Dendritic cell treated with granulocyte-macrophage colony-stimulating factor and Interleukin-4, amounts not matched to agents 40 ng/mL and 50 ng/mL, for 4 days (primary cell): Measurements from ENCODE around the gene ELOVL3.
A peak's percentile ranks its signal among the peaks of the same experiment; 100 is the strongest.

Experiments used
- H3K27ac Mint-ChIP-seq: one replicate; pipeline ENCODE4 v1.8.0; 2022; ENCODE audit warnings: mild to moderate bottlenecking, mixed read lengths
- H3K27me3 Mint-ChIP-seq: one replicate; pipeline ENCODE4 v1.8.0; 2022; ENCODE audit warnings: mild to moderate bottlenecking, mixed read lengths
- H3K36me3 Mint-ChIP-seq: one replicate; pipeline ENCODE4 v1.8.0; 2022; ENCODE audit warnings: low read depth, mixed read lengths
- H3K4me1 Mint-ChIP-seq: one replicate; pipeline ENCODE4 v1.8.0; 2022; ENCODE audit warnings: low read depth, mixed read lengths
- H3K4me3 Mint-ChIP-seq: one replicate; pipeline ENCODE4 v1.8.0; 2022; ENCODE audit warnings: mild to moderate bottlenecking, moderate library complexity, mixed read lengths
- H3K9me3 Mint-ChIP-seq: one replicate; pipeline ENCODE4 v1.8.0; 2022; ENCODE audit warnings: mixed read lengths
- intact Hi-C: fragments of 100-400 bp; cut with micrococcal nuclease; formaldehyde crosslinking; loops from one replicate; pipeline ENCODE4 v1.15.0; 2022

Gene ELOVL3

DNA sequence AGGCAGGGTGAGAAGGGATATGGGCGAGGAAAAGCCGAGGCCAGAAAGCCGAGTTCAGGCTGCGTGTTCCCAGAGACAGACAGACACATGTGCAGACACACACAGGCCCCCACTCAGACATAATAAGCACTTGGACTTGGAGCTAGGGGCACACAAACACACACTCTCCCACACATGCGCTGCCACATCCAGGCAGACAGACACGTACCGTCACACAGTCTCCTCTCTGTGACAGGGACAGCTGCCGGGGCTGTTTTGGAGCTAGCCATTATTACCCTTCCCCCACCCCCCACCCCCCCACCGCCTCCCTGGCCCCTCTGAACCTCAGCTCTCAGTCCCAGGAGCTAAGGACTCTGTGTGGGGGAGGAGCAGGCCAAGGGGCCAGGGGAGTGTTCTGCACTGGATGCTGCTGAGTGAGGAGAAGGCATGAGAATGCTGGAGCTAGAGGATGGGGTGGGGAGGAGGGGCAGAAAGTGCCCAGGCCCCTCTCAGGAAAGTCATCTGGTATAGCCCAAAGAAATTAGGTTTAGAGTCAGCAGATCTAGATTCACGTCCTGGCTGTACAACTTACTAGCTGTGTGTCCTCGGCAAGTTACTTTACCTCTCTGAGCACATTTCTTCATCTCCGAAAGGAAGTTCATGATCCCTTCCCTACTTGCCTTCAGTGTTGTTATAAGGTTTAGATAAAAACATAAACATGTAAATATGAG, 8.9 kb downstream of the ELOVL3 start:
- Mint-ChIP-seq H3K27ac (no peak overlapping the region), H3K36me3 (no peaks in the 10 kb centered on the region), H3K9me3 (no peaks in the 10 kb centered on the region), H3K27me3 (peaks cover 87% of the 10 kb centered on the region), H3K4me3 (no peak overlapping the region), H3K4me1 (peaks cover 20% of the 10 kb centered on the region)
- intact Hi-C loops, result loop anchor here (5.0 kb wide), 1 partner anchor 242 kb away; no protein-coding TSS in a partner anchor

DNA sequence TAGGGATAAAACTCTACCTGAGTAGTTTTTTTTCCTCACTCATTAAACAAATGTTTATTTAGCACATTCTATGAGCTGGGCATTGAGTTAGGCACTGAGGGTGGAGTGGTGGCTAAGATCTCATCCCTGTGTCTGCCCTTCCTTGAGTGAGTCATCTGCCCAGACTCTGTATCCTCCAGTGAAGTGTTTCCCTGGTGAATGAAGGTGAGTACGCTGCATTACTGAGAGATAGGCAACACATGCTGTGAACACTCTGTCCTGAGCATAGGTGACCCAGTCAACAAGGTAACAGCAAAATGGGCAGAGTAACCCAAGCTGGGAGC, 9.5 kb downstream of the ELOVL3 start:
- H3K27ac Mint-ChIP-seq, result no peak overlapping the region
- no peaks in the 10 kb centered on the region for H3K9me3 Mint-ChIP-seq
- H3K36me3 Mint-ChIP-seq, result no peaks in the 10 kb centered on the region
- H3K4me3 Mint-ChIP-seq, result no peak overlapping the region
- peaks cover 18% of the 10 kb centered on the region for H3K4me1 Mint-ChIP-seq
- H3K27me3 Mint-ChIP-seq, result peaks cover 88% of the 10 kb centered on the region
- intact Hi-C loops, result no loop called here

DNA sequence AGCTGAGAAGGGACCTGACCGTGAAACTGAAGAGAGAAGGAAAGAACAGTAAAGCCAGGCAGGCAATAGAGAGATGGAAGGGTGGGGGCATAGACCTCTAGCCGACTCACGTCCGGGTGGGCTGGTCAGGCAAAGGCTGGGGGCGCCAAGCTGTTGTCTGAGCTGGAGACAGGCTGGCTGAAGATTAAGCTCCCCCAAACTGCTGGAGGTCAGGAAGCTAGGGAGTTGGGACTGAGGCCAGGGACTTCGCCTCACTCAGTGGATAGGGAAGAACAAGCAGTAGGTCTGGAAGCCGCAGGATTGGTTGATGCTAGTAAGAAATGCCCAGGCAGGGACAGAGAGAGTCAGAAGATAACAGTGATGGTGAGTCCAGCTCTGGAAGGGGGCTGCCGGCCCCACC, 9.9 kb downstream of the ELOVL3 start:
- intact Hi-C loops, result no loop called here
- H3K27me3 Mint-ChIP-seq, result peaks cover 88% of the 10 kb centered on the region
- no peak overlapping the region for H3K4me3 Mint-ChIP-seq
- H3K27ac Mint-ChIP-seq, result no peak overlapping the region
- peaks cover 18% of the 10 kb centered on the region for H3K4me1 Mint-ChIP-seq
- no peaks in the 10 kb centered on the region for H3K36me3 Mint-ChIP-seq
- H3K9me3 Mint-ChIP-seq, result no peaks in the 10 kb centered on the region

DNA sequence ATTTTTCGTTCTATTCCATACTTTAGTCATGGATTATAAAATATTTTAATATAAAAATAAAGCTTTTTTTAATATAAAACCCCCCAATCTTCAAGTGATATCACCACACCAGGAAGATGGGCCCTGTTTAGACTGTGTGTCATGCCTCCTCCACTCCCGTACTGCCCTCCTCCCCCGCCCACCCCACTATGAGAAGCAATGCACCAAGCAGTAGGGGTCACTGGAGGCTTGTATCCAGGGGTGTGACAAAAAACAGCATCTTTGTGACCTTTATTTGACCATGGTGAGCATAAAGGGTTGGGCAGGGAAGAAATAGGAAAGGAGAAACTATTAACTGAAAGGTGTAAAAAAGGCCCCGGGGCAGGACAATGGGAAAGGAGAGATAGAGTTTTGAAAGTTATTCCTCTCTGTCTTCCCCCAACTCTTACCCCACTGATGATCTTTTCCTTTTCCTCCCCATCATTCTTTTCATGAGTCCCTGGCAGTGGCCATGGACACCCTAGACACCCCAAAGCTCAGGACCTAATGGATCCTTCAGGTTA, 11.7 kb downstream of the ELOVL3 start:
- H3K9me3 Mint-ChIP-seq, result no peaks in the 10 kb centered on the region
- H3K4me1 Mint-ChIP-seq, result peaks cover 19% of the 10 kb centered on the region
- H3K27me3 Mint-ChIP-seq, result peaks cover 88% of the 10 kb centered on the region
- no peaks in the 10 kb centered on the region for H3K36me3 Mint-ChIP-seq
- H3K4me3 Mint-ChIP-seq, result no peak overlapping the region
- H3K27ac Mint-ChIP-seq, result no peak overlapping the region
- intact Hi-C loops, result no loop called here

DNA sequence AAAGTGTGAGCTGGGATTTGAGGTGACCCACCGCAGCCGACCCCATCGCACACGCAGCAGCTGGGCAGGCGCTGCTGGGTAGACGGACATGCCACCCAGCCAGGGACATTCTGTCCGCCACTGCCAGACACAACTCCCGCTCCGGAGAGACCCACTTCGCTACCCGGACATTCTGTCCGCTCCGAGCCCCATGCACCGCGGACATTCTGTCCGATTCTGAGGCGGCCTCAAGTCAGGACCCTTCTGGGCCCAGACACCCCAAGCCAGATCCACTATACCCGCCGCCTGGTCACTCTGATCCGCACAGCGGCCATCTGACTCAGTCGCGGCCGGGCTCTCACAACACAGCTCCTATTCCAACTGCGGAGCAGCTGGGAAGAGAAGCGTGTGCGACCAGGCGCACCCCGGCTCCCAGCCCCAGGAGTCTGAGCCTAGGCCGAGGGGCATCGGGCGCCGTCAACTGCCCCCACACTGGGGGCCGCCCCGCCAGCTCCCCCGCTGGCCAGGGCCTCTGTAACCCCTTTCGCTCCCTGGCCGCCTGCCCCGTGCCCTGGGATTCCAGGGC, 14.4 kb downstream of the ELOVL3 start:
- Mint-ChIP-seq H3K9me3 (no peaks in the 10 kb centered on the region), H3K4me1 (peaks cover 25% of the 10 kb centered on the region), H3K36me3 (peaks cover 3% of the 10 kb centered on the region), H3K27me3 (peaks cover 67% of the 10 kb centered on the region), H3K4me3 (peak overlapping the region; percentile 80), H3K27ac (peak overlapping the region; percentile 48)
- intact Hi-C loops, result loop anchor here (10.0 kb wide), 2 partner anchors 264 to 886 kb away; partner anchors contain the start of genes ACTR1A, BTRC and SUFU

DNA sequence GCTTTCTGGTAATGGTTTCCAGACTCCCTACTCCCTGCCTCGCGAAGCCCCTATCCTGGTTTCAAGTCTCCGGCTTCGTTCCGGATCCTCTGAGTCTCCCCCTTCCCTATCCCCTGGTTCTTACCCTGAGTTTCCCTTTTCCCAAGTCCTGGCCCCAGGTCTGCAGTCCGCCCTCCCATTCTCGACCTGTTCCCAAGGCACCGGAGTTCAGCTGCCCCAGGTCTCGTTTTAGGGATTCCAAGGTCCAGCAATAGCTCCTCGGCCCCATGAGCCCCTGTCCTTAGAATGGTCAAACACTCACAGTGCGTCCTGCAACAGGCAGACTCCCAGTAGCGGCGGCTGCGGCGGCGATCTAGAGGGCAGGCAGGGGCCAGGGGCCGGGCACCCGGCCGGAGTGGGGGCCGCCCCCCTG, 14.9 kb downstream of the ELOVL3 start:
- intact Hi-C loops, result loop anchor here (10.0 kb wide), 2 partner anchors 264 to 886 kb away; partner anchors contain the start of genes ACTR1A, BTRC and SUFU
- H3K36me3 Mint-ChIP-seq, result peaks cover 7% of the 10 kb centered on the region
- H3K4me3 Mint-ChIP-seq, result peak overlapping the region; percentile 80
- H3K27me3 Mint-ChIP-seq, result peaks cover 62% of the 10 kb centered on the region
- H3K27ac Mint-ChIP-seq, result peak overlapping the region; percentile 48
- H3K9me3 Mint-ChIP-seq, result no peaks in the 10 kb centered on the region
- peaks cover 25% of the 10 kb centered on the region for H3K4me1 Mint-ChIP-seq

DNA sequence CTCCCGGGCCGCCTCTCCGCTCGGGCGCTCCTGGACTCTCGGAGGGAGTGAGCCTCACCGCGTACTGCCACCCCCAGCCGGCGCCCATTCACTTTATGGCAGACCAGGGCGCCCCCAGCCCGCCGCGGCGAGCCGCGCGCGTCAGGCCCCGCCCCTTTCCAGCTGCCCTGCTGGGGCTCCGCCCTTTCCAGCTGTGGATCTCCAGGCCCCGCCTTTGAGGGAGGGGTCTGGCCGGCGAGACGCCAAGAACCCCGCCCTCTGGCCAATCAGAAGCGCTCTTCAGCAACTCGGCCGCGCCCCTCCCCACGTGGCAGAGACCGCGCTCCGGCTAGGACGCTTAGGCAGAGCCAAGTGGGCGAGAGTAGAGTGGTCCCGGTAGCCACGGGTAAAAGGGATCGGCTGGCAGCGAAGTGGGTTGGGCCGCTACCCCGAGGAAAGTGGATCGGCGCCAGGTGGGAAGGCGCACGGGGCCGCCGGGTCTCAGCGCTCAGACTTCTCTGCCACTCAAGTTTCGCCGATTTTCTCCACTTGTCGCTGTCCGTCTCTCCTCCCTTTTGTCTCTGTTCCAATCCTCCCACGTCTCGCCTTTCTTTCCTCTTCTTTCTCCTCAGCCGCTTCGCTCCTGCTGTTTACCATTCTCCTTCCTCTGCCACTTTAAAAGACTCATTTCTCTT, 15.5 kb downstream of the ELOVL3 start, which contains the start of gene PITX3:
Gene PITX3, minus strand, starts transcription at position 69 of the 674 bp plus-strand sequence. CDS start 9,432 bp downstream, outside the sequence.
- Mint-ChIP-seq H3K27ac (peak within 1 kb of the TSS; percentile 48), H3K9me3 (no peaks in the 10 kb centered on the region), H3K27me3 (peaks cover 57% of the 10 kb centered on the region), H3K4me3 (peak within 1 kb of the TSS; percentile 80), H3K4me1 (peaks cover 31% of the 10 kb centered on the region), H3K36me3 (peaks cover 7% of the 10 kb centered on the region)
- intact Hi-C loops, result loop anchor here (10.0 kb wide), 2 partner anchors 263 to 887 kb away; partner anchors contain the start of genes ACTR1A, BTRC and SUFU

DNA sequence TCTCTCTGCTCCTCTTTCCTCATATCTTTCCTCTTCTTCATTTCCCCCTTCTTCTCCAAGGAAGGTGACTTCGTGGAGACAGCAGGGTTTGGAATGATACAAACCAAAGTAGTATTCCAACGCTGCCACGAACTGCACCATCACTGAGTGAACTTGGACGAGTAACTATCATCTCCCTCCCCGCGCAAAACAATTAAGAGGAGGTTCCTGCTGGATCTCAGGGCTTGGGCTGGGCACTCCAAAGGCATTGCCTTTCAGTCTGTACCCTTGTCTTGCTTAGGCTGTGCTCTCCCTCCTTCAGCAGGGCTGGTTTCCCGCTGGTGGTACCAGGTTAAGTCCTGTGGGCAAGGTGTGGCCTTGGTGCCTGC, 16.0 kb downstream of the ELOVL3 start:
- intact Hi-C loops, result loop anchor here (10.0 kb wide), 2 partner anchors 263 to 887 kb away; partner anchors contain the start of genes ACTR1A, BTRC and SUFU

DNA sequence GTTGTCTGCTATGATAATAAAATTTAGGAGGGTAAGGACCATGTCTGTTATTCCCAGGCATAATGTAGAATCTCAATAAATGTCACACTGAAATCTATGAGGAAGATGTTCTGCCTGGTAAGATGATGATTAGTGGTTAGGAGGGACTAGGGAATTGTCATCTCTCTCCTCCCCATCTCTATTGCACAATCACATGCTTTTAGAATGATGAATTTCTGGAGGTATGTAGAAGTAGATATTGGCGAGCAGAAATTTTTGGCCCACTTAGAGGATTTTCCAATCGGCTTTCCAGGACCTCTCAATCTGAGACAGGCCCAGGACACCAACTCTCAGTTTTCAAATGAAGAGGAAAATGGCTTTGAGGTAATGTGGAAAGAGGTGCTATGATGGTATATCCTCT, 17.2 kb downstream of the ELOVL3 start:
- H3K4me3 Mint-ChIP-seq, result no peak overlapping the region
- no peak overlapping the region for H3K27ac Mint-ChIP-seq
- H3K4me1 Mint-ChIP-seq, result peaks cover 47% of the 10 kb centered on the region
- no peaks in the 10 kb centered on the region for H3K9me3 Mint-ChIP-seq
- H3K36me3 Mint-ChIP-seq, result peaks cover 7% of the 10 kb centered on the region
- peaks cover 45% of the 10 kb centered on the region for H3K27me3 Mint-ChIP-seq
- intact Hi-C loops, result loop anchor here (10.0 kb wide), 2 partner anchors 261 to 889 kb away; partner anchors contain the start of genes ACTR1A, BTRC and SUFU

More for the DNA sequence above, 16.0 kb downstream of the ELOVL3 start:
- H3K27me3 Mint-ChIP-seq, result peaks cover 54% of the 10 kb centered on the region
- H3K27ac Mint-ChIP-seq, result peak overlapping the region; percentile 8
- H3K9me3 Mint-ChIP-seq, result no peaks in the 10 kb centered on the region
- peak overlapping the region; percentile 80 for H3K4me3 Mint-ChIP-seq
- H3K36me3 Mint-ChIP-seq, result peaks cover 7% of the 10 kb centered on the region
- H3K4me1 Mint-ChIP-seq, result peaks cover 36% of the 10 kb centered on the region

DNA sequence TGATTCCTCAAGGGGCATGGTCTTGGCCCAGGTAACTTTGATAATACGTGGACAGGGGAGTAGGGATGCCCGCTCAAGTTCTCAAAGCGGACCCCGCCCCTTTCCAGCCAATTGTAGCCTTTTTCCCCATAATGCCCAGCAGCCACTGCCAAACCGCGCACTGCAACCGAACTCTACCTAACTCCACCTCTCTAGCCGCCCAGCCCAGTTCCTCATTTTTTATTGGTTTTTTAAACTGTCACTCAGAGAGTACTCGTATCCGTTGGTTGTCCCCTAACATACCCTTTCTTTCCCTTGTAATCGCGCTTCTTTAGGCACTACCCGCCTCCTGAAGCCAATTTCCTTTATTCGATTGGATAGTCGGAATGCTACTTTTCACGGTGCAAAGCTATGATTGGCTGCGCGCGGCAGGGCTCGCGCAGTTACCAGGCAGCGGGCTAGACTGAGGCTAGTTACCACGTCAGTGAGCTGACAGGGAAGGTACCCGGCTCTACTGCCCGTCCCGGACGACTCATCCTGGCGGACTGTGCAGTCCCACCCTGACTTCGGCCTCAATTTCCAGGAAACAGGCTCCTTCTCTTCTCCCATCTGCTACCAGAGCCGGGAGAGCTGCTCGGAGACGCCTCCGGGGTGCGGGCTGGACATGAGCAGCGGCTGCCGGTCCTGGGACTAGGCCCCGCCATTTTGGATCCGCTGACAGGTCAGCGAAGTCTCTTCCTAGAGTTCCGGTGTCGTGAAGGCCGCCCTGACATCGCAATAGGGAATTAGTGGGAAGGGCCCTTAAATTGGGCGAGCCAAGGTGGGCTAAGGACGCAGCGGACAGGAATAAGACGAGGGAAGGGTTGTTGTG, 19.2 kb downstream of the ELOVL3 start, which contains the start of gene GBF1:
Gene GBF1, plus strand, starts transcription at position 451 of the 850 bp plus-strand sequence. CDS start 13,407 bp downstream, outside the sequence.
- peaks cover 12% of the 10 kb centered on the region for H3K36me3 Mint-ChIP-seq
- peaks cover 27% of the 10 kb centered on the region for H3K27me3 Mint-ChIP-seq
- H3K4me3 Mint-ChIP-seq, result peak within 1 kb of the TSS; percentile 92
- H3K9me3 Mint-ChIP-seq, result no peaks in the 10 kb centered on the region
- intact Hi-C loops, result loop anchor here (2.0 to 10.0 kb wide), 4 partner anchors 15 to 891 kb away; partner anchors contain the start of genes ACTR1A, BTRC, NOLC1 and SUFU
- H3K4me1 Mint-ChIP-seq, result peaks cover 46% of the 10 kb centered on the region
- H3K27ac Mint-ChIP-seq, result peak within 1 kb of the TSS; percentile 89

DNA sequence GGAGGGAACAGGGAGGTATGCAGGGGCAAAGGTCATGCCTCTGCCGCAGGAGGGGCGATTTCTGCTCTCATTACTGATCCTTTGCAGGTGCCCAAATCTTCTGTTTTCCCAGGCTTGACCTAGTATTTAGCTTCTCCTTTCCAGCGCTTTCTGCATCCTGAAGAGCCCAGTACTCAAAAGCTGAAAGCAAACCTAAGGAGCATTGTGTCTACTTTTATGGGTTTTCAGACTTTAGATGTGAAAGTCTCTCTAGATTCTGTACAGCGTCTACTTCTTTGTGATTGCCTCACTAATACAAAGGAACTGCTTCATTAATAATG, 19.8 kb downstream of the ELOVL3 start:
- Mint-ChIP-seq H3K27me3 (peaks cover 21% of the 10 kb centered on the region), H3K4me3 (peak overlapping the region; percentile 92), H3K4me1 (peaks cover 41% of the 10 kb centered on the region), H3K9me3 (no peaks in the 10 kb centered on the region), H3K27ac (peak overlapping the region; percentile 89), H3K36me3 (peaks cover 17% of the 10 kb centered on the region)
- intact Hi-C loops, result loop anchor here (2.0 to 10.0 kb wide), 4 partner anchors 15 to 891 kb away; partner anchors contain the start of genes ACTR1A, BTRC, NOLC1 and SUFU

DNA sequence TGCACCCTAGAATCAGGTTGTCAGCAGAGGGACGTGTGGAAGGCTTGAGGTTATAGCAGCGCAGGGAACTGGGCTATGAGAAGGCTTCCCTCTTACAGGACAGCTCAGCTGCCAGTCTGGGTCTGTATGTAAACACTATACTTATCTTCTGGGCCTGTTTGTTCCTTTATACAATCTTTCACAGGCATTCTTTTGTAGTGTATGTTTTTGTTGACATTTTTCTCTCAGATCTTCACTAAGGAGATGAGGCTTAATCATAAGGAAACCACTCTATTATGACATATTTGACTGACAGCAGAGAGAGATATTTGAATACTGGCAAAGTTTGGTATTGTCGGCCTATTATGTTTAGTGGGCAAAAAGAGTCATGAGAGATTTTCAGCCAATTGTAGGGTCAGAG, 20.2 kb downstream of the ELOVL3 start:
- peaks cover 20% of the 10 kb centered on the region for H3K36me3 Mint-ChIP-seq
- peaks cover 37% of the 10 kb centered on the region for H3K4me1 Mint-ChIP-seq
- no peaks in the 10 kb centered on the region for H3K9me3 Mint-ChIP-seq
- intact Hi-C loops, result loop anchor here (5.0 to 10.0 kb wide), 3 partner anchors 94 to 891 kb away; partner anchors contain the start of genes ACTR1A, BTRC, NOLC1 and SUFU
- H3K4me3 Mint-ChIP-seq, result peak overlapping the region; percentile 92
- peak overlapping the region; percentile 89 for H3K27ac Mint-ChIP-seq
- H3K27me3 Mint-ChIP-seq, result peaks cover 18% of the 10 kb centered on the region

DNA sequence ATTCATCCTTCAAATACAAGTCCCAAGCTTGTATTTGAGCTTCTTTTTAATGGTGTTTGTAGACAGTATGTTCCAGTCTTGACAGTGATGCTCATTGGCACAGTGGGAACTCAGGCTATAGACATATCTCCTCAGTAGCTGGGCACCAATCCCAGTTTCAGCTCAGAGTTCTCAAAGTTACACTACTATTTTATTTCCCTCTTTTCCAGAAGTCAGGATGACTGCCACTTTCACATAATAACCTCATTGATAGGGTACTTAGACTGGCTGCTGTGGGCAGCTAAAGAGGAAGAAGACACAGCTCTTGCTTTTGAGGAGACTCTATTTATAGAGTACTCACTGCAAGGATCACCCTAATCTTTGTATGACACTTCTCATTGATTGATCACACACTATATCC, 21.6 kb downstream of the ELOVL3 start:
- H3K9me3 Mint-ChIP-seq, result no peaks in the 10 kb centered on the region
- H3K27ac Mint-ChIP-seq, result no peak overlapping the region
- H3K4me1 Mint-ChIP-seq, result peaks cover 29% of the 10 kb centered on the region
- intact Hi-C loops, result loop anchor here (5.0 to 10.0 kb wide), 3 partner anchors 95 to 893 kb away; partner anchors contain the start of genes ACTR1A, BTRC, NOLC1 and SUFU
- peaks cover 4% of the 10 kb centered on the region for H3K27me3 Mint-ChIP-seq
- H3K36me3 Mint-ChIP-seq, result peaks cover 20% of the 10 kb centered on the region
- no peak overlapping the region for H3K4me3 Mint-ChIP-seq
